ENCODE results near the gene EXOC3.

EXOC3 gene

DNA sequence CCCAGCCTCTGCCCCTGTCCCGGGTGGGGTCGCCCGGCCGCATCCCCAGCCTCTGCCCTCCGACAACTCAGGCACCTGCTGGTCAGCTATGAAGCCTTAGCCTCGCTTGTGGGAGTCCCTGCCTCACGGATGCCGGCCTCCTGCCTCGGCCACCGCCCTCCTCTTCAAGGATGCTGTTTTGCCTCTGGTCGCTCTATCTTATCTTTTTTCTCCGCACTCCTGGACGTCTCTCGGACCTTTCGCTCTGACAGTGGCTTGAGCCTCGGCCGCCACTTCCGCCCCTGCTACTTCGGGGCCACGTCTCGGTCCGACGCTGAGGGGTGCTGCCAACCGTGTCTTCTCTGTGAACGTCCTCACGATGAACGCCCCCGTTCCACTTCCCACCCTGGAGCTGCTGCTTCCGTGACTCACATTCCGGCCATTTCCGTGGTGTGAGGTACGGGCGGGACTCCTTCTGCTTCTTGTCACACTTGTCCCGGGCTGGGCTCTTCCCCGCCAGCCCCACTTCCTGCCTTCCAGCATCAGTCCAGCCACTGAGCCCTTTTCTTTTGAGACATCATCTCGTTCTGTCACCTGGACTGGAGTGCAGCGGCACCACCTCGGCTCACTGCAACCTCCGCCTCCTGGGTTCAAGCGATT, 55.0 kb downstream of the EXOC3 start:
- DNase-seq (ENCODE audit: low read depth in 1 of 2, low spot score in 1 of 2): no peak
- Histone ChIP-seq H3K27ac (replicated peaks) (no peak overlapping the region), H3K27me3 (ENCODE audit: insufficient read depth, poor library complexity, severe bottlenecking) (peaks cover 6% of the 10 kb centered on the region), H3K4me3 (replicated peaks; ENCODE audit: insufficient read depth, low read length) (no peak overlapping the region)
- TF ChIP-seq POLR2AphosphoS5 (IDR thresholded peaks at IDR 0.05; ENCODE audit: low read depth) (no peak), SPI1 (IDR thresholded peaks at IDR 0.05; ENCODE audit: borderline replicate concordance, low read depth) (no peak), REST (IDR thresholded peaks at IDR 0.05; ENCODE audit: insufficient replicate concordance, low read depth) (no peak), GABPA (IDR thresholded peaks at IDR 0.05; ENCODE audit: low read depth) (no peak)
- TF ChIP-seq, protein P1, sequence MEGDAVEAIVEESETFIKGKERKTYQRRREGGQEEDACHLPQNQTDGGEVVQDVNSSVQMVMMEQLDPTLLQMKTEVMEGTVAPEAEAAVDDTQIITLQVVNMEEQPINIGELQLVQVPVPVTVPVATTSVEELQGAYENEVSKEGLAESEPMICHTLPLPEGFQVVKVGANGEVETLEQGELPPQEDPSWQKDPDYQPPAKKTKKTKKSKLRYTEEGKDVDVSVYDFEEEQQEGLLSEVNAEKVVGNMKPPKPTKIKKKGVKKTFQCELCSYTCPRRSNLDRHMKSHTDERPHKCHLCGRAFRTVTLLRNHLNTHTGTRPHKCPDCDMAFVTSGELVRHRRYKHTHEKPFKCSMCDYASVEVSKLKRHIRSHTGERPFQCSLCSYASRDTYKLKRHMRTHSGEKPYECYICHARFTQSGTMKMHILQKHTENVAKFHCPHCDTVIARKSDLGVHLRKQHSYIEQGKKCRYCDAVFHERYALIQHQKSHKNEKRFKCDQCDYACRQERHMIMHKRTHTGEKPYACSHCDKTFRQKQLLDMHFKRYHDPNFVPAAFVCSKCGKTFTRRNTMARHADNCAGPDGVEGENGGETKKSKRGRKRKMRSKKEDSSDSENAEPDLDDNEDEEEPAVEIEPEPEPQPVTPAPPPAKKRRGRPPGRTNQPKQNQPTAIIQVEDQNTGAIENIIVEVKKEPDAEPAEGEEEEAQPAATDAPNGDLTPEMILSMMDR (IDR thresholded peaks at IDR 0.05; ENCODE audit: insufficient read depth, low read length): no peak

GRCh38 chr5:499233-500209, 56.5 kb downstream of the EXOC3 start:
- Histone ChIP-seq H3K27me3 (ENCODE audit: insufficient read depth, poor library complexity, severe bottlenecking) (peaks cover 3% of the 10 kb centered on the region), H3K4me3 (replicated peaks; ENCODE audit: insufficient read depth, low read length) (no peak overlapping the region), H3K27ac (replicated peaks) (no peak overlapping the region)
- TF ChIP-seq SPI1 (IDR thresholded peaks at IDR 0.05; ENCODE audit: borderline replicate concordance, low read depth) (no peak), GABPA (IDR thresholded peaks at IDR 0.05; ENCODE audit: low read depth) (no peak), REST (IDR thresholded peaks at IDR 0.05; ENCODE audit: insufficient replicate concordance, low read depth) (no peak), POLR2AphosphoS5 (IDR thresholded peaks at IDR 0.05; ENCODE audit: low read depth) (no peak)
- TF ChIP-seq, protein P1 (IDR thresholded peaks at IDR 0.05; ENCODE audit: insufficient read depth, low read length): no peak
- DNase-seq (ENCODE audit: low read depth in 1 of 2, low spot score in 1 of 2): no peak

DNA sequence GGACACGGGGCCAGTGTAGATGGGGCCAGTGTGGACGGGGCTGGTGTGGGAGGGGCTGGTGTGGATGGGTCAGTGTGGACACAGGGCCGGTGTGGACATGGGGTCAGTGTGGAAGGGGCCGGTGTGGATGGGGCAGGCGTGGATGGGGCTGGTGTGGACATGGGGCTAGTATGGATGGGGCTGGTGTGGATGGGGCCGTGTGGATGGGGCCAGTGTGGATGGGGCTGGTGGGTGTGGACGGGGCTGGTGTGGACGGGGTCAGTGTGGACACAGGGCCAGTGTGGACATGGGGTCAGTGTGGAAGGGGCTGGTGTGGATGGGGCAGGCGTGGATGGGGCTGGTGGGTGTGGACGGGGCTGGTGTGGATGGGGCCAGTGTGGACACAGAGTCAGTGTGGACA, 57.5 kb downstream of the EXOC3 start:
- Histone ChIP-seq H3K4me3 (replicated peaks; ENCODE audit: insufficient read depth, low read length) (no peak overlapping the region), H3K27ac (replicated peaks) (no peak overlapping the region), H3K27me3 (ENCODE audit: insufficient read depth, poor library complexity, severe bottlenecking) (peaks cover 3% of the 10 kb centered on the region)
- TF ChIP-seq SPI1 (IDR thresholded peaks at IDR 0.05; ENCODE audit: borderline replicate concordance, low read depth) (no peak), POLR2AphosphoS5 (IDR thresholded peaks at IDR 0.05; ENCODE audit: low read depth) (no peak), REST (IDR thresholded peaks at IDR 0.05; ENCODE audit: insufficient replicate concordance, low read depth) (no peak), GABPA (IDR thresholded peaks at IDR 0.05; ENCODE audit: low read depth) (no peak)
- TF ChIP-seq, protein P1 (IDR thresholded peaks at IDR 0.05; ENCODE audit: insufficient read depth, low read length): no peak
- DNase-seq (ENCODE audit: low read depth in 1 of 2, low spot score in 1 of 2): no peak

Data from HL-60 (cell line).